HepG2 (cell line): ENCODE results near the gene ATOH8. TPM values are rescaled to one million over a fixed set of nuclear protein-coding genes. Genes with fewer than 3 reads are reported as not detected.

Experiments used
- ATAC-seq: fragments of 200-7000 bp; cut with Tn5 transposase; 3 replicates; pipeline ENCODE4 v1.9.1; 2020; ENCODE audit warnings: mild to moderate bottlenecking, moderate library complexity
- BruUV-seq: library from RNA; stranded (reverse); fragments of 400-500 nt; replicated peaks from 2 replicates; lab custom pipeline; 2021; lab: Mats Ljungman, UMichigan
- CTCF ChIA-PET: fragments of 300-600 bp; formaldehyde crosslinking; extraction: SDS; loops from one replicate; lab custom pipeline; 2021; ENCODE audit warnings: low total read pairs, inconsistent platforms, low intra/inter-chr PET ratio; lab: Yijun Ruan, JAX
- POLR2A ChIA-PET: fragments of 350-600 bp; sonication (Branson Sonifier 250); formaldehyde crosslinking; loops from one replicate; lab custom pipeline; 2020; ENCODE audit warnings: antibody characterized with exemption, inconsistent platforms; lab: Yijun Ruan, JAX
- DNase-seq: peaks from one replicate; pipeline ENCODE4 v3.0.0-alpha.2; 2015; ENCODE audit warnings: low spot score
- FAIRE-seq: peaks from 3 replicates; lab custom pipeline; 2011; peaks lifted over from hg19 to GRCh38; lab: Jason Lieb, UNC
- H2AFZ ChIP-seq: one replicate; pipeline ENCODE4 v1.6.1; 2011; ENCODE audit warnings: low read length, inconsistent platforms
- H3K27ac ChIP-seq: fragments of 300-600 bp; 3 replicates; pipeline ENCODE4 v1.8.0; 2011; ENCODE audit warnings: mixed run types, mild to moderate bottlenecking, mixed read lengths, low read length, inconsistent platforms; ENCODE audit not compliant: insufficient read depth; ENCODE audit errors: extremely low read length
- H3K27me3 ChIP-seq, 2 experiments: fragments of 200-600 bp in 1 of 2; 2 replicates in 1 of 2; 3 replicates in 1 of 2; pipeline versions ENCODE4 v1.6.0 to v1.8.0; 2011; ENCODE audit warnings: low read length in 2 of 2, mild to moderate bottlenecking in 2 of 2, moderate library complexity in 2 of 2, inconsistent platforms in 1 of 2; ENCODE audit not compliant: insufficient read depth in 2 of 2, control insufficient read depth in 1 of 2
- H3K36me3 ChIP-seq, 2 experiments: fragments of 200-600 bp in 1 of 2; replicated peaks in 1 of 2; 2 replicates in 1 of 2; 3 replicates in 1 of 2; pipeline versions ENCODE4 v1.5.1 to v1.8.0; 2011; ENCODE audit warnings: low read length in 2 of 2, inconsistent platforms in 1 of 2; ENCODE audit not compliant: insufficient read depth in 2 of 2, control insufficient read depth in 1 of 2
- H3K4me1 ChIP-seq: 2 replicates; pipeline ENCODE4 v1.5.1; 2012; ENCODE audit warnings: low read length, inconsistent platforms; ENCODE audit not compliant: insufficient read depth
- H3K4me2 ChIP-seq: 2 replicates; pipeline ENCODE4 v1.6.0; 2011; ENCODE audit warnings: low read depth, low read length, inconsistent platforms
- H3K4me3 ChIP-seq, 3 experiments: fragments of 200-600 bp in 1 of 3; sonication (generic), shearing (Covaris generic) in 1 of 3; replicated peaks in 1 of 3; 2 replicates each; pipeline ENCODE4 v1.5.1; 2011 to 2016; ENCODE audit warnings: low read length in 3 of 3, inconsistent platforms in 2 of 3, low read depth in 2 of 3, mild to moderate bottlenecking in 2 of 3, control low read depth in 1 of 3, mixed read lengths in 1 of 3; ENCODE audit not compliant: insufficient read depth in 1 of 3
- H3K79me2 ChIP-seq: one replicate; pipeline ENCODE4 v1.6.1; 2011; ENCODE audit warnings: low read length, inconsistent platforms; ENCODE audit not compliant: insufficient read depth
- H3K9ac ChIP-seq: 2 replicates; pipeline ENCODE4 v1.6.0; 2011; ENCODE audit warnings: mild to moderate bottlenecking, low read depth, low read length, inconsistent platforms; ENCODE audit not compliant: insufficient read depth
- H3K9me3 ChIP-seq: 2 replicates; pipeline ENCODE4 v1.5.1; 2012; ENCODE audit warnings: mild to moderate bottlenecking, low read length
- H4K20me1 ChIP-seq: 2 replicates; pipeline ENCODE4 v1.6.0; 2011; ENCODE audit warnings: inconsistent platforms, mild to moderate bottlenecking, low read length, moderate library complexity; ENCODE audit not compliant: insufficient read depth
- AKAP8 ChIP-seq: sonication (generic); formaldehyde crosslinking; IDR thresholded peaks from 2 replicates; pipeline ENCODE4 v1.5.1; 2020; ENCODE audit warnings: mild to moderate bottlenecking, missing genetic modification reagents
- ATF7 ChIP-seq, 2 experiments: fragments of 450-650 bp in 1 of 2; sonication (generic) in 1 of 2; formaldehyde crosslinking in 1 of 2; IDR thresholded peaks; 2 replicates each; pipeline versions ENCODE4 v1.4.0 to v1.6.1; 2016 to 2020; ENCODE audit warnings: antibody characterized with exemption in 1 of 2, mild to moderate bottlenecking in 1 of 2, missing genetic modification reagents in 1 of 2
- FOXP1 ChIP-seq, 2 experiments: fragments of 450-650 bp in 1 of 2; IDR thresholded peaks; 2 replicates each; pipeline ENCODE4 v1.6.1; 2017 to 2018; ENCODE audit warnings: antibody characterized with exemption in 1 of 2
- GPN1 ChIP-seq: sonication (generic); formaldehyde crosslinking; IDR thresholded peaks from 2 replicates; pipeline ENCODE4 v1.5.1; 2020; ENCODE audit warnings: missing genetic modification reagents, borderline replicate concordance
- KAT7 ChIP-seq: IDR thresholded peaks from 2 replicates; pipeline ENCODE4 v1.6.1; 2018; ENCODE audit warnings: borderline replicate concordance, missing compliant biosample characterization
- RFXAP ChIP-seq: sonication (generic); formaldehyde crosslinking; IDR thresholded peaks from 2 replicates; pipeline ENCODE4 v1.4.0; 2020; ENCODE audit warnings: missing genetic modification reagents, borderline replicate concordance
- ZBTB4 ChIP-seq: sonication (generic); formaldehyde crosslinking; IDR thresholded peaks from 2 replicates; pipeline ENCODE4 v1.4.0; 2020; ENCODE audit warnings: missing genetic modification reagents, mild to moderate bottlenecking, borderline replicate concordance
- ZNF800 ChIP-seq: sonication (generic); formaldehyde crosslinking; IDR thresholded peaks from 2 replicates; pipeline ENCODE4 v1.4.0; 2020; ENCODE audit warnings: missing genetic modification reagents
- WGBS: methylation state at CpG from one replicate; pipeline ENCODE4 v1.1.6; 2017; ENCODE audit warnings: low lambda C conversion rate; 5-methylcytosine and 5-hydroxymethylcytosine counted together
- in situ Hi-C: cut with HindIII; loops from 2 replicates; pipeline ENCODE4 v1.10.0; 2017; ENCODE audit warnings: low pct_unique_long_range_greater_than_20kb; ENCODE audit not compliant: extremely low pct_ligation_motif_present
- intact Hi-C: fragments of 100-400 bp; cut with micrococcal nuclease; formaldehyde crosslinking; loops from one replicate; pipeline ENCODE4 v1.10.0; 2022; ENCODE audit not compliant: unreplicated experiment
- polyA plus RNA-seq, 8 experiments: library from polyadenylated mRNA; depleted of rRNA in 3 of 8; stranded (reverse) in 7 of 8; unstranded in 1 of 8; fragments of >200 nt; fragmentation: Illumina TruSeq in 4 of 8; extraction: Trizol in 4 of 8; gene quantifications; 2 replicates each; pipeline versions ENCODE4 v1.2.1 to v1.2.3, GENCODE V29; 2011 to 2016; ENCODE audit warnings: low read depth in 4 of 8, missing spikeins in 1 of 8, mixed read lengths in 1 of 8; ENCODE audit not compliant: insufficient read depth in 1 of 8
- total RNA-seq, 5 experiments: library from RNA; depleted of rRNA; stranded (reverse); fragments of >200 nt; fragmentation: Illumina TruSeq; extraction: Trizol; gene quantifications; 2 replicates each; pipeline ENCODE4 v1.2.3, GENCODE V29; 2016; ENCODE audit warnings: low read depth in 1 of 5

The ATOH8 gene
- total and polyA plus RNA-seq, 2 of the 13 experiments (the other 11 are each of a cell fraction or from before 2014, with no cell fraction given) = 0.13 to 0.61 TPM

- no peak for TF ChIP-seq ATF7 (IDR thresholded peaks at IDR 0.05)
- TF ChIP-seq ATF7 (CRISPR knock-in tag; IDR thresholded peaks at IDR 0.05) = no peak
- no peak for TF ChIP-seq RFXAP
Observed at GRCh38 chr2:85748985-85749875, 4.6 kb upstream of the ATOH8 start (continued).

GRCh38 chr2:85750587-85751575, 2.9 kb upstream of the ATOH8 start:
- intact Hi-C loops = loop anchor here (1.0 kb wide), 3 partner anchors 22 to 63 kb away; no protein-coding TSS in a partner anchor
- no peak overlapping the region for H3K9ac ChIP-seq
- H3K4me1 ChIP-seq = peaks cover 26% of the 10 kb centered on the region
- POLR2A ChIA-PET = interaction anchor here (1.2 kb wide), 1 partner anchor 9 kb away, joined by 3 read pairs; no protein-coding TSS in a partner anchor
- peaks cover 10 to 56% of the 10 kb centered on the region in 2 experiments; a peak in 4 of 5 replicates for H3K27me3 ChIP-seq
- no TSS peak for BruUV-seq
- H2AFZ ChIP-seq = no peak overlapping the region
- no peak overlapping the region for H3K4me2 ChIP-seq
- FAIRE-seq (peak; percentile 95), DNase-seq (peak; percentile 70), ATAC-seq (peak; percentile 80)
- no peaks in the 10 kb centered on the region for H4K20me1 ChIP-seq
- CTCF ChIA-PET = interaction anchor here (1.0 to 4.3 kb wide), 6 partner anchors 21 to 63 kb away, joined by 3 to 107 read pairs (median 10); no protein-coding TSS in a partner anchor
- H3K4me3 ChIP-seq = no peak overlapping the region
- no peaks in the 10 kb centered on the region for H3K79me2 ChIP-seq
- no peak overlapping the region for H3K27ac ChIP-seq
- in situ Hi-C loops = loop anchor here (5.0 kb wide), 1 partner anchor 61 kb away; no protein-coding TSS in a partner anchor
- 10% methylated on average over 15 of the region's 15 CpGs for WGBS
- no peaks in the 10 kb centered on the region for H3K9me3 ChIP-seq
- H3K36me3 ChIP-seq = no peaks in the 10 kb centered on the region
- no peak for TF ChIP-seq AKAP8 (CRISPR knock-in tag)
- no peak for TF ChIP-seq FOXP1 (IDR thresholded peaks at IDR 0.05)
- no peak for TF ChIP-seq FOXP1 (CRISPR knock-in tag; IDR thresholded peaks at IDR 0.05)
- TF ChIP-seq KAT7 (CRISPR knock-in tag) = no peak
- TF ChIP-seq ZNF800 (CRISPR knock-in tag) = no peak; the same call in 1 of the 2 replicates
- TF ChIP-seq GPN1 (CRISPR knock-in tag) = no peak
- no peak for TF ChIP-seq ZBTB4
